ENCODE data around the gene KIAA0319L. TPM values are rescaled to one million over a fixed set of nuclear protein-coding genes. Genes with fewer than 3 reads are reported as not detected.

Gene KIAA0319L
- total RNA-seq, 2 donors from 2014 or later: 53.2 to 66.0 TPM

DNA sequence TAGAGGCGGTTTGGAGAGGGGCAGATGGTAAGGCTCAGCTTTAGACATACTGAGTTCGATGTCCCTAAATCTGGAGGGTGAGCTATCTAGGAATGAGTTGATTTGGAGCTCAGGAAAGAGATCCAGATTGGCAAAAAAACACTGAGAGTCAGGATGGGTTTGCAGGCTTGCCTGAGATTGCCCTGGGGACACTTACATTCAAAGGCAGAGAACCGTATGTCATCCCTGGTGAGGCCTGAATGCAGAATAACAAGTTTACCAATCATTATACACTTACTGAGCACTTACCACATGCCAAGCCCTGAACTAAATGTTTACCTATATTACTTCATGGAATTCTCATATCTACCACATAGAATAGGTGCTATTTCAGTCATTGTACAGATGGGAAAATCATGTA, 43.4 kb upstream of the KIAA0319L start:
- H3K27ac ChIP-seq: no peak overlapping the region
- no peaks in the 10 kb centered on the region for H3K4me1 ChIP-seq
- DNase-seq: no peak
- H3K4me3 ChIP-seq: no peak overlapping the region
- TF ChIP-seq, protein P1, sequence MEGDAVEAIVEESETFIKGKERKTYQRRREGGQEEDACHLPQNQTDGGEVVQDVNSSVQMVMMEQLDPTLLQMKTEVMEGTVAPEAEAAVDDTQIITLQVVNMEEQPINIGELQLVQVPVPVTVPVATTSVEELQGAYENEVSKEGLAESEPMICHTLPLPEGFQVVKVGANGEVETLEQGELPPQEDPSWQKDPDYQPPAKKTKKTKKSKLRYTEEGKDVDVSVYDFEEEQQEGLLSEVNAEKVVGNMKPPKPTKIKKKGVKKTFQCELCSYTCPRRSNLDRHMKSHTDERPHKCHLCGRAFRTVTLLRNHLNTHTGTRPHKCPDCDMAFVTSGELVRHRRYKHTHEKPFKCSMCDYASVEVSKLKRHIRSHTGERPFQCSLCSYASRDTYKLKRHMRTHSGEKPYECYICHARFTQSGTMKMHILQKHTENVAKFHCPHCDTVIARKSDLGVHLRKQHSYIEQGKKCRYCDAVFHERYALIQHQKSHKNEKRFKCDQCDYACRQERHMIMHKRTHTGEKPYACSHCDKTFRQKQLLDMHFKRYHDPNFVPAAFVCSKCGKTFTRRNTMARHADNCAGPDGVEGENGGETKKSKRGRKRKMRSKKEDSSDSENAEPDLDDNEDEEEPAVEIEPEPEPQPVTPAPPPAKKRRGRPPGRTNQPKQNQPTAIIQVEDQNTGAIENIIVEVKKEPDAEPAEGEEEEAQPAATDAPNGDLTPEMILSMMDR (IDR thresholded peaks at IDR 0.05): no peak
- no peaks in the 10 kb centered on the region for H3K9me3 ChIP-seq
- intact Hi-C loops (cut with DNase I): no loop called here
- H3K27me3 ChIP-seq: no peaks in the 10 kb centered on the region
- no peaks in the 10 kb centered on the region for H3K36me3 ChIP-seq
- no peak overlapping the region for H3K9ac ChIP-seq (ENCODE audit: low read depth in 2 of 2, low read length in 2 of 2)

DNA sequence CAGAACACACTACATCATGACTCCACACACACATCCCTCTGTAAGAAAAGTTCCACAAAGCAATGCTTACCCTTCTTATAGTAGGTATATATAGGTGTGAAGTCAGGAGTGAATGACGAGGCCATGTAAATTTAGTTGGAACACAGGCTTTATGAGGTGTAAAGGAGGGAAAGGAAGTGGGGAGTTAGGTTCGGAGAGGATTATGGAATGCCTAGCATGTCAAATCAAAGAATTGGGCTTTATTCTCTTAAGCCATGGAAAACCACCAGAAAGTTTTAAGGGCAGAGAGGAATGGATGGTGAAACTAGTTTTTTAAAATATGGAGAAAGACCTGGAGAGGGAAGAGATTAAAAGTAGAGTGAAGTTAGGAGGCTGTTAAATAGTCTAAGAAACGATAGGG, 42.2 kb upstream of the KIAA0319L start:
- intact Hi-C loops (cut with DNase I): no loop called here
- no peaks in the 10 kb centered on the region for H3K36me3 ChIP-seq

DNA sequence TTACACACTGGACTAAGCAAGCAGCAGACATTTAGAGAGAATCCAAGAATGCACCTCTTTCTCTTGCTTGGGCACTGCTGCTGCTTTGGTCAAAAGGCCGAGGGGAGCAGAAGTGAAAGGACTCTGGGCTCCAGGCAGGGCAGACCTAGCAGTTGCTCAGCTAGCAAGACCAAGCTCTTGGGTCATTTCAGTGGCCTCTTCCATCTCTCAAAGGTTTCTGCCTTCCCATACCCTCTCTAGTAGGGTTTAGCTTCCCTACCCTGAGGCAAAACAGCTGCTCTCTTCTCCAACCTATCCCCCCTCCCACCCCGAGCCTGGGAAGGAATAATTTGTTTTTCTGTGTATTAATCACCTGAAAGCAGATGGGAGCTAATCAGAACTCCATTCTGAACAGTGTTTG, 41.7 kb upstream of the KIAA0319L start:
- H3K27ac ChIP-seq: no peak overlapping the region
- DNase-seq: no peak
- intact Hi-C loops (cut with DNase I): no loop called here
- H3K27me3 ChIP-seq: no peaks in the 10 kb centered on the region
- no peaks in the 10 kb centered on the region for H3K4me1 ChIP-seq
- no peaks in the 10 kb centered on the region for H3K36me3 ChIP-seq
- no peak overlapping the region for H3K4me3 ChIP-seq
- H3K9ac ChIP-seq (ENCODE audit: low read depth in 2 of 2, low read length in 2 of 2): no peak overlapping the region
- no peaks in the 10 kb centered on the region for H3K9me3 ChIP-seq
- TF ChIP-seq, protein P1 (IDR thresholded peaks at IDR 0.05): no peak

More for the DNA sequence above, 42.2 kb upstream of the KIAA0319L start:
- H3K4me1 ChIP-seq: no peaks in the 10 kb centered on the region
- H3K27ac ChIP-seq: no peak overlapping the region
- no peak overlapping the region for H3K9ac ChIP-seq (ENCODE audit: low read depth in 2 of 2, low read length in 2 of 2)
- no peaks in the 10 kb centered on the region for H3K27me3 ChIP-seq
- TF ChIP-seq, protein P1 (IDR thresholded peaks at IDR 0.05): no peak
- no peaks in the 10 kb centered on the region for H3K9me3 ChIP-seq
- no peak for DNase-seq
- no peak overlapping the region for H3K4me3 ChIP-seq

DNA sequence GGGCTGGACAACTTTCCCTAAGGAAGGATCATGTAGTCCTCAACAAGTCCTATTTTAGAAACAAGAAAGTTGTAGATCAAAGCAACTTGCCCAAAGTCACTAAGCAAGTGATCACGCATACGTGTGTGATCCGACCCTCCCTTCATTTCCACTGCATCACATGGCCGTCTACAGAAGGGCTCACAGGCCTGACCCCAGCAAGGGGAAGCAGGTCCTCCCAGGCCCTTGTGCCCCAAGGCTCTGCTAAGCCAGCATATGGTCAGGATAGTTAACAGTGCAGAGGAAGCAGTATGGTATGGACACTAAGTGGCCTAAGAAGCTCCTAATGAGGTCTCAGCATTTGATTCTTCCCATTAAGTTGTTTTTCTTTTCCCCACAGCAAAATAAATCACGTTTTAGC, 40.7 kb upstream of the KIAA0319L start:
- Histone ChIP-seq H3K27me3 (no peaks in the 10 kb centered on the region), H3K36me3 (no peaks in the 10 kb centered on the region), H3K9me3 (no peaks in the 10 kb centered on the region), H3K4me1 (no peaks in the 10 kb centered on the region), H3K9ac (ENCODE audit: low read depth in 2 of 2, low read length in 2 of 2) (no peak overlapping the region), H3K27ac (no peak overlapping the region), H3K4me3 (no peak overlapping the region)
- TF ChIP-seq, protein P1 (IDR thresholded peaks at IDR 0.05): no peak
- no peak for DNase-seq
- intact Hi-C loops (cut with DNase I): no loop called here

DNA sequence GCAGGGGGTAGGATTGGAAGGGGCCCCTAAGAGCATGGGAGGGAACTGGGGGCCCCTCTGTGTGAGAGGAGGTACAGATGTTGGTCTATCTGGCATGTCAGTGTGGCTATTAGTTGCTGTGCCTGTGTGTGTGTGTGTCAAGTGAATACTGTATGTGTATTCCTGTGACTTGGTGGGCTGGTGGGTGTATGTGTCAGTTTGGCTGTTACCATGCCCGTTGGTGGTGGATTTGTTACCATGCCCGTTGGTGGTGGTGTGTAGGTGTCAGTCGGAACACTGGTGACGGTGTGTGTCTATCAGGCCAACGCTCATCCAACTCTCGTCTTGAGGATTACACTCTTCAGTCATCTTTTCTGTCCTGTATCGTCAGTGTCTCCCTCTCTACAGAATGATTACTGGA, 38.5 kb upstream of the KIAA0319L start:
- intact Hi-C loops (cut with DNase I): no loop called here
- no peak for DNase-seq

More for the DNA sequence above, 38.5 kb upstream of the KIAA0319L start:
- TF ChIP-seq, protein P1 (IDR thresholded peaks at IDR 0.05): no peak
- H3K9me3 ChIP-seq: no peaks in the 10 kb centered on the region
- H3K27me3 ChIP-seq: no peaks in the 10 kb centered on the region
- no peak overlapping the region for H3K4me3 ChIP-seq
- no peak overlapping the region for H3K9ac ChIP-seq (ENCODE audit: low read depth in 2 of 2, low read length in 2 of 2)
- H3K4me1 ChIP-seq: no peaks in the 10 kb centered on the region
- H3K36me3 ChIP-seq: no peaks in the 10 kb centered on the region
- no peak overlapping the region for H3K27ac ChIP-seq

Measured in colonic mucosa (tissue), 4 donors.